GM12864 (cell line): ENCODE data around the gene LDLR.

Experiments
- DNase-seq: peaks from one replicate; pipeline ENCODE4 v3.0.0-alpha.2; 2011; ENCODE audit warnings: low read depth
- H3K4me3 ChIP-seq: 2 replicates; pipeline ENCODE4 v1.5.1; 2011; ENCODE audit warnings: mild to moderate bottlenecking, low read depth, low read length, control low read depth
- TF ChIP-seq, protein P1 (sequence below): IDR thresholded peaks from 2 replicates; pipeline ENCODE4 v1.5.1; 2011; ENCODE audit warnings: low read depth, mild to moderate bottlenecking, moderate library complexity, low read length, control low read depth, inconsistent platforms; ENCODE audit errors: missing control alignments

The LDLR gene

GRCh38 chr19:11089254-11090013, at the start of gene LDLR:
LDLR (plus strand) TSS chr19:11089463; CDS start chr19:11089549, 86 bp downstream.
- H3K4me3 ChIP-seq: peak within 1 kb of the TSS; percentile 78
- TF ChIP-seq, protein P1, sequence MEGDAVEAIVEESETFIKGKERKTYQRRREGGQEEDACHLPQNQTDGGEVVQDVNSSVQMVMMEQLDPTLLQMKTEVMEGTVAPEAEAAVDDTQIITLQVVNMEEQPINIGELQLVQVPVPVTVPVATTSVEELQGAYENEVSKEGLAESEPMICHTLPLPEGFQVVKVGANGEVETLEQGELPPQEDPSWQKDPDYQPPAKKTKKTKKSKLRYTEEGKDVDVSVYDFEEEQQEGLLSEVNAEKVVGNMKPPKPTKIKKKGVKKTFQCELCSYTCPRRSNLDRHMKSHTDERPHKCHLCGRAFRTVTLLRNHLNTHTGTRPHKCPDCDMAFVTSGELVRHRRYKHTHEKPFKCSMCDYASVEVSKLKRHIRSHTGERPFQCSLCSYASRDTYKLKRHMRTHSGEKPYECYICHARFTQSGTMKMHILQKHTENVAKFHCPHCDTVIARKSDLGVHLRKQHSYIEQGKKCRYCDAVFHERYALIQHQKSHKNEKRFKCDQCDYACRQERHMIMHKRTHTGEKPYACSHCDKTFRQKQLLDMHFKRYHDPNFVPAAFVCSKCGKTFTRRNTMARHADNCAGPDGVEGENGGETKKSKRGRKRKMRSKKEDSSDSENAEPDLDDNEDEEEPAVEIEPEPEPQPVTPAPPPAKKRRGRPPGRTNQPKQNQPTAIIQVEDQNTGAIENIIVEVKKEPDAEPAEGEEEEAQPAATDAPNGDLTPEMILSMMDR: no peak
- peak; percentile 84 for DNase-seq

- DNase-seq: no peak
- H3K4me3 ChIP-seq: no peak overlapping the region
- TF ChIP-seq, protein P1: no peak
Measured at GRCh38 chr19:11041194-11041593, 48.1 kb upstream of the LDLR start.

DNA sequence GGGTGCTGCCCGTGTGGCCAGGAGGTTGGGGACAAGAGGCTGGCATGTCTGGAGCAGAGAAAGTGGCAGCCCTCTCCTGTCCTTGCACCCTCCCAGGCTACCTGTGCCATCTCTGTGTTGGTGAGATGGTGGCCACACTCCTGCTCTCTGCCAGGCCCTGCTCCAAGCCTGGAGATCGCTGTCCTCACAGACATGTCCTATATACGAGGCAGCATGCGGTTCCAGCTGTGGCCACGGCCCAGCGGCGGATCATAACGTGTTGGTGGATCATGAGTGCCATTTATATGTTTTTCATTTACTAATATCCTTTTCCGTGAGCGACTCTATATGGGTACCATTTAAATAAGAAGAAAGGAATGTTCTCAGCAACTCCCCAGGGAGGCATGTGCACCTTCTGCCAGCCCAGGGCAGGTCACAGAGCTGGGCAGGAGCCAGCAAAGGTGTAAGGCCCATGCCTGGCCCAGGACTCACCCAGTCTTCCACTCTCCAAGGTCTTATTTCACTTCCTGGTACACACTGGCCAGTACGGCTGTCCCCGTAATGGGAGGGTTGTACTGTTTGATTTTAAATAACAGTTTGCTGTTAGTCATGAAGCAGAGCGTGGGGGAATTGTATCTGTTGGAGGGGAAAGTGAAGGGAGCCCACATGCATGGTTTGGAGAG, 47.2 kb upstream of the LDLR start:
- TF ChIP-seq, protein P1: no peak
- DNase-seq: no peak
- no peak overlapping the region for H3K4me3 ChIP-seq

- H3K4me3 ChIP-seq: no peak overlapping the region
- TF ChIP-seq, protein P1: no peak
- DNase-seq: no peak
Measured at GRCh38 chr19:11044431-11044830, 44.8 kb upstream of the LDLR start.

DNA sequence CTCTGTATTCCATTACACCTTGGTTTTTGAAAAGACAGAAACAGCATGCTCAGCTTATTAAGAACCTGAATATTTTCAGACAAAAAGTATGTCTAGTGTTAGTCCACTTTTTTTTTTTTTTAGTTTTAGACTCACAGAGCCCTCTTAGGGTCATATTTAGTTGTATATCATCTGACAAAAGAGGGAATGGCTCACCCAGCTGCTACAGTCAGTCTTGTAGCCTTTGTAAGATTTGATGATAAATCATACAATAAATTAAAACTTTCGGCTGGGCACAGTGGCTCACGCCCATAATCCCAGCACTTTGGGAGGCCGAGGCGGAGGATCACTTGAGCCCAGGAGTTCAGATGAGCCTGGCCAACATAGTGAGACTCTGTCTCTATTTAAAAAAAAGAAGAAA, 43.7 kb upstream of the LDLR start:
- TF ChIP-seq, protein P1: no peak
- DNase-seq: no peak
- no peak overlapping the region for H3K4me3 ChIP-seq

DNA sequence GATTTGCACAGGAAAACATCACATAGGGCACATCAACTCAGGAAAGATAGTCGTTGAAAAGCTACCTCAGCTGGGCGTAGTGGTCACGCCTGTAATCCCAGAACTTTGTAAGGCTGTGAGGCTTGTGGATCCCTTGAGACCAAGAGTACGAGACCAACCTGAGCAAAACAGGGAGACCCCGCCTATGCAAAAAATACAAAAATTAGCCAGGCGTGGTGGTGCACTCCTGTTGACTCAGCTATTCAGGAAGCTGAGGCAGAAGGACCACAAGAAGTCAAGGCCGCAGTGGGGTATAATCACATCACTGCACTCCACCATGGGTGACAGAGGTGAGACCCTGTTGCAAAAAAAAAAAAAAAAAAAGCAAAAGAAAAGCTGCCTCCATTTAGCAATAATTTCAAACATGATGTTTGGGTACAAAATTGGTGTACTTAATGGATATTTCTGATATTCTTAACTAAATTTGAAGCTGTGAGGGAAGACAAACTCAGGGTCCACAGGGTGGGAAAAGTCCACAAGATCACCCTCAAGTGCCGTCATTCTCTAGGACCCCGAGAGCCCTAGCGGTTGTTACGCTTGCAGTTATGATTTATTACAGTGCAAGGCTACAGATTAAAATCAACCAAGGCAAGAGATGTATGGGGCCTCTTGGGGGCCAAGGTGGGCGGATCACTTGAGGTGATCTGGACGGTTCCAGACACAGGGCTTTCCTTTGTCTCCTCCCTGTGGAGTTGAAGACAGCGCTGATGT, 42.5 kb upstream of the LDLR start:
- 0 out of 2 replicates have a peak overlapping the region, but pooled peaks have one; percentile 6 for H3K4me3 ChIP-seq
- TF ChIP-seq, protein P1: no peak
- DNase-seq: peak; percentile 61
